Measurements from ENCODE around the gene SMURF2. TPM values are rescaled to one million over a fixed set of nuclear protein-coding genes. Genes with fewer than 3 reads are reported as not detected.
A peak's percentile ranks its signal among the peaks of the same experiment; 100 is the strongest.

SMURF2 gene
- total and polyA plus RNA-seq, 2 experiments from 2014 or later = 13.2 to 22.2 TPM

DNA sequence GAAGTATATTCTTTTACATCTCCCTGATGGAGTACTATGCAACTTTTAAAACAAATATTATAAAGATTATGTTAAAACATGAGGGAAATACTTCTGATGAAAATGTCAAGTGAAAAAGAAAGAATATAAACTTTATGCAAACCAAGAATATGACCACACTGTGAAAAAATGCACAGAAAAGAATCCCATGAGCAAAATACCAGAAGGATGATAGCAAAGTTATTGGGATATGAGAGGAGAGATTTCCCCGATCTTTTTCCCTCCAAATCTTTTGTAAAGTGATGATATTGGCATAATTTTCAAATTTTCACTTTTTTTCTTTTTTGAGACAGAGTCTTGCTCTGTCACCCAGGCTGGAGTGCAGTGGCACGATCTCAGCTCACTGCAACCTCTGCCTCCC is 36.6 kb upstream of the SMURF2 start:
- Histone ChIP-seq H3K4me3 (no peak overlapping the region), H3K9me3 (ENCODE audit: low read depth) (no peaks in the 10 kb centered on the region), H3K4me1 (ENCODE audit: low read depth) (no peaks in the 10 kb centered on the region), H3K27ac (no peak overlapping the region), H3K36me3 (no peaks in the 10 kb centered on the region), H3K27me3 (no peaks in the 10 kb centered on the region)
- no peak for DNase-seq (ENCODE audit: low read depth in 1 of 2, low spot score in 1 of 2)
- TF ChIP-seq CTCF (IDR thresholded peaks at IDR 0.05; ENCODE audit: low read depth, low read length) = no peak

DNA sequence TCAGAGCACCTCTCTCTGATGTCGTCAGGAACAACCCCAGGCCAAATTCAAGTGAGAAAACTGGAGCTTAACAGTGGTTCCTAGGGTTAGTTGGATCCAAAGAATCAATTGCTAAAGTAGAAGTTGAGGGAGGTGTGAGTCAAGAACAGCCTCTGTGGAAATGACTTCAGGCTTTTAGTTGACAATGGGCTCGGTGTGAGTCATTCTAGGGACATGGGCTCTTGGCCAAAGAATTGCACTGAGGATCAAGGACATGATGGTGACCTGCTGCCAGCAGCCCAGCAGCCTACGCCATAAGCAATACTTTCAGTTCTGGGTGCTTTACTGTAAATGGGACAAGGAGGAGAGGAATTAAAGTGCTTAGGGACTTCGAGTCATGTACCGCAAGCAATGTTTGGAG is 32.1 kb upstream of the SMURF2 start:
- Histone ChIP-seq H3K27me3 (no peaks in the 10 kb centered on the region), H3K9me3 (ENCODE audit: low read depth) (no peaks in the 10 kb centered on the region), H3K4me1 (ENCODE audit: low read depth) (no peaks in the 10 kb centered on the region), H3K4me3 (no peak overlapping the region), H3K36me3 (no peaks in the 10 kb centered on the region), H3K27ac (no peak overlapping the region)
- peak in 1 of 2 donors; percentile 59 for DNase-seq (ENCODE audit: low read depth in 1 of 2, low spot score in 1 of 2)
- no peak for TF ChIP-seq CTCF (IDR thresholded peaks at IDR 0.05; ENCODE audit: low read depth, low read length)

- H3K27ac ChIP-seq = no peak overlapping the region
- H3K4me1 ChIP-seq (ENCODE audit: low read depth) = no peaks in the 10 kb centered on the region
- H3K9me3 ChIP-seq (ENCODE audit: low read depth) = no peaks in the 10 kb centered on the region
- no peaks in the 10 kb centered on the region for H3K27me3 ChIP-seq
- no peaks in the 10 kb centered on the region for H3K36me3 ChIP-seq
- no peak for TF ChIP-seq CTCF (IDR thresholded peaks at IDR 0.05; ENCODE audit: low read depth, low read length)
- H3K4me3 ChIP-seq = no peak overlapping the region
- no peak for DNase-seq (ENCODE audit: low read depth in 1 of 2, low spot score in 1 of 2)
Observed at GRCh38 chr17:64692187-64692586, 30.1 kb upstream of the SMURF2 start.

- no peak for DNase-seq (ENCODE audit: low read depth in 1 of 2, low spot score in 1 of 2)
- Histone ChIP-seq H3K27ac (no peak overlapping the region), H3K36me3 (no peaks in the 10 kb centered on the region), H3K27me3 (no peaks in the 10 kb centered on the region), H3K4me1 (ENCODE audit: low read depth) (no peaks in the 10 kb centered on the region), H3K4me3 (no peak overlapping the region), H3K9me3 (ENCODE audit: low read depth) (no peaks in the 10 kb centered on the region)
- no peak for TF ChIP-seq CTCF (IDR thresholded peaks at IDR 0.05; ENCODE audit: low read depth, low read length)
Observed at GRCh38 chr17:64689106-64689505, 27.0 kb upstream of the SMURF2 start.

- Histone ChIP-seq H3K4me1 (ENCODE audit: low read depth) (no peaks in the 10 kb centered on the region), H3K9me3 (ENCODE audit: low read depth) (no peaks in the 10 kb centered on the region), H3K27ac (no peak overlapping the region), H3K36me3 (no peaks in the 10 kb centered on the region), H3K27me3 (no peaks in the 10 kb centered on the region), H3K4me3 (no peak overlapping the region)
- no peak for DNase-seq (ENCODE audit: low read depth in 1 of 2, low spot score in 1 of 2)
- TF ChIP-seq CTCF (IDR thresholded peaks at IDR 0.05; ENCODE audit: low read depth, low read length) = no peak
Observed at GRCh38 chr17:64688481-64688880, 26.4 kb upstream of the SMURF2 start.

DNA sequence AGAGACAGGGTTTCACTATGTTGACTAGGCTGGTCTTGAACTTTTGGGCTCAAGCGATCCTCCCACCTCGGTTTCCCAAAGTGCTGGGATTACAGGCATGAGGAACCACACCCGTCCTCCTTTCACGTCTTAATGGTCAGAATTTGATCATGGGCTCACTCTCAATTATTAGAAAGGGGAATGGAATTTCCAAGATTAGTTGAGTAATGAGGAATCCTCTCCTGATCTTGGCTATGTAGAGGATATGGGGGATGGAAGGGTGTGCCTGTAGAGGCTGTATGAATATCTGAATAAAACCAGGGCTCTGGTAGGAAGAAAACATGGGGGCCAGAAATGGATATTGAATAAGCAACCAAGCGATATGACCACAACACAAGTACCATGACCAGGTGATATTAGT is 25.9 kb upstream of the SMURF2 start:
- Histone ChIP-seq H3K36me3 (no peaks in the 10 kb centered on the region), H3K9me3 (ENCODE audit: low read depth) (no peaks in the 10 kb centered on the region), H3K4me1 (ENCODE audit: low read depth) (no peaks in the 10 kb centered on the region), H3K27ac (no peak overlapping the region), H3K27me3 (no peaks in the 10 kb centered on the region), H3K4me3 (no peak overlapping the region)
- no peak for TF ChIP-seq CTCF (IDR thresholded peaks at IDR 0.05; ENCODE audit: low read depth, low read length)
- DNase-seq (ENCODE audit: low read depth in 1 of 2, low spot score in 1 of 2) = peak in 1 of 2 donors; percentile 21
